Eye (tissue), 1 donor: ENCODE results near the gene VWF.
"Not testable (repeated sequence)": the region's sequence is repeated elsewhere in the genome, so short reads cannot be mapped to it uniquely, and the experiment has no call there.

Source experiments
- DNase-seq: peaks from one replicate; pipeline ENCODE4 v3.0.0-alpha.2; 2015

The VWF gene

DNA sequence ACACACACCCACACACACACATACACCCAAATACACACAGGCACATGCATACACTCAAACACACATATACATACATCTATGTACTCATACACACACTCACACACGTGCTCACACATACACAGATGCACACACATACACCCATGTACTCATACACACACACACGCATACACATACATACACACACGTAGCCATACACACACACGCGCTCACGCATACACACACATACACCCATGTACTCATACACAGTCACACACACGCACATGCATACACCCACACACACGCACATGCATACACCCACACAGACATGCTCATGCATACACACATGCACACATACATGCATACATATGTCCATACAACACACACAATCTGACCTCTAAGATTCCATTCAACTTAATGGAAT lies 91.7 kb downstream of the VWF start:
- no peak for DNase-seq

DNA sequence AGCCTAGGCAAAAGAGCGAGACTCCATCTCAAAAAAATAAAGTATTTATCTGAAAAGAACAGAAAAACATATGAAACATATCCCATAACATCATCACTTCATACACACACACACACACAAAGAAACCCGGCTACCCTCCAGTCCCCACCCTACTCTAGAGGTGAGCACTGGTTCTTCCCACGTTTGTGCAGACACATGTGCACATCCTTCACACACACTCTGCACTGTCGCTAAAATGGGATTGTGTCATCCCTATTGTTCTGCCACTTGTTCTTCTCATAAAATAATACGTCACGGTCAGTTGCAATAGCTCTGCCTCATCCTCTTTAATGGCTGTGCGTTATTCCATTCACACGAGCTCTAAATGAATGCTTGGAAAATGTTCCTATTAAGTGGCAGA lies 93.5 kb downstream of the VWF start:
- DNase-seq: no peak

DNA sequence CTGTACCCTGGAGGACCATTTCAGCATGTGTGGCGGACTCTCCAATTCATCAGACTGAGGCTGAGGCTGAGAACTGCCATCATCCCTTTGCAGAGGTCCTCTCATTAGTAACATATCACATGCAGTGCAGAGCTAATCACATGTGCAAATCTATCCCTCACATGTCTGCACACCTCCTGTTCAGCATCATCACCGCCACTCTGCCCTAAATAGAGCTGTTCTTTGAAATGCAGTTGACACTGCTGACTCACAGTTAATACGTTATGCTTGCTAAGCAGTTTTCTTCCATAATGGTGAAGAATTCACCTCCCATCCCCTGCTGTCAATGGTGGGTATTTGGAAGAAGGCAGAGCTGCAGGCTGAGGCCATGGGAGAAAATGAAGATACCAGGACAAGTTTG lies 94.4 kb downstream of the VWF start:
- no peak for DNase-seq

DNA sequence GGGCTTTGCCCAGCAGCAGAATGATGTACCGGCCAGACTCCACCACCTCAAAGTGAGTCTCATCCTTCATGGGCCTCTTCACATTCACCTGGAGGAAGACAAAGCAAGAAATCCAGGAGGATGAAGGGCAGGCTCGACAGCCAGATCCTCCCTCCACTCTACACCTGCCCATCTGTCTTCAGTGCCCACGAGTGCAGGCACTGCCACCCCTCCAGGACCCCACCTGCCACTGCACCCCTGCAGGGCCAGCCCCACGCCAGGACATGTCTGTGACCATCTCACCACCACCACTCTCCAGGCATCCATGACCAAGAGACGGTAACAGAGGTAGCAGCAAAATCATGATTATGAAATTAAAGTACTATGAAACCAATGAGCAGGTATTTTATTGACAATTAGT lies 95.1 kb downstream of the VWF start:
- DNase-seq: no peak

DNA sequence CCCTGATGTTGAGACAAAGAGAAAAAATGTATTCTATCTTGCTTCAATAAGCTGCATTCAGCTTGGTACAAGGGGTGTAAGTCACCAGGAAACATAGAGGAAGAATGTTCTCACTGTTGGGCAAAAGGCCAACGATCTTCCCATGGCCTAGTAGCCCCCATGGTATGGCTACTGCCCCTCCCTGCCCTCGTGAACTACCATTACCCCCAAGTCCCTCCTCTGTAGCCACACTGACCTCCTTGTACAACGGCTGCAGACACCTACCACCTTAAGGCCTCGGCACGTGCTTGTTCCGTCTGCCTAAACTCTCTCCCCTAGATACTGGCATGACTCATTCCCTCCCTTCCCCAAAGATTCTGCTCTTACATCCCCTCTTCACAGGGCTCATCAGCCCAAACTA lies 97.5 kb downstream of the VWF start:
- DNase-seq: no peak

DNA sequence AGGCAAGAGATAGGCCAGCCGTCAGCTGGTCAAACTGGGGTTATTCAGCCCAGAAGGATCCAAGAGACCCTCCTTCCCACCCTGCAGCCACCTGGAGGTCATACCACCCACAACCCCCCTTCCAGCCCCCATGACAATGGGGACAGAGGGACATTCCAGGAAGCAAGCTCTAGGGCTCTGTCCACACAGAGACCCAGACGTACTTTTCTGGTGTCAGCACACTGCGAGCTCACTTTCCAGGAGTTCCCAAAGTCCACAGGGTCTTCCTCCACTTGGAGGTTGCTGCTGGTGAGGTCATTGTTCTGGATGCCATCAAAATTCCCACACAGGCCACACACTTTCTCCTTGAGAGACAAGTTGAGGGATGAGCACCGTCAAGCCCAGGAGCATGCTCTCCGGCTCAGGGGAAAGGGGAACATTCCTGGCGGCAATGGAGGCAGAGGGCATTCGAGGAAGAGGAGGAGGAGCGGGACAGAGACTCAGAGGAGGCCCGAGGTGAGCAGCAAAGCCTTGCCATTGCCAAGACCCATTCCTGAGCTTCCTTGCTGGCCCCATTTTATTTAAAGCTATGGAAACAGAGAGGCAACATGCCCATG lies 98.7 kb downstream of the VWF start:
- DNase-seq: not testable (repeated sequence)

DNA sequence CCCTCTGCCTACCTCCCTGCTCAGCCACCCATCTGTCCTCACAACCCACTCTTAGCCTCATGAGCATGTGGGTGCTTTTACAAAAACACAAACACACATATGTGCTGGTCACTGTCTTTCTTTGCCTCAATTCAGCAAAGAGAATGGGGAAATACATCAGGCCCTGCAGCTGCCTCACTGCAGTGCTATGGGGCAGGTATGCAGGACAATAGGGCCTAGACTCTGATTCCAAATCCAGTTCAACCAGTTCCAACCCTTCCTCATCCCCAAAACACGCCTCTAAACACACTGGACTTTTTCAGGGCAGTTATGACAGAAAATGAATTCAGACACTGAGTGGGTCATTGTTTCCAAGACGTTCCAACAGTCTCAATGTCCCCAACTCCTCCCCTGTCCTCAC lies 100.4 kb downstream of the VWF start:
- not testable (repeated sequence) for DNase-seq

DNA sequence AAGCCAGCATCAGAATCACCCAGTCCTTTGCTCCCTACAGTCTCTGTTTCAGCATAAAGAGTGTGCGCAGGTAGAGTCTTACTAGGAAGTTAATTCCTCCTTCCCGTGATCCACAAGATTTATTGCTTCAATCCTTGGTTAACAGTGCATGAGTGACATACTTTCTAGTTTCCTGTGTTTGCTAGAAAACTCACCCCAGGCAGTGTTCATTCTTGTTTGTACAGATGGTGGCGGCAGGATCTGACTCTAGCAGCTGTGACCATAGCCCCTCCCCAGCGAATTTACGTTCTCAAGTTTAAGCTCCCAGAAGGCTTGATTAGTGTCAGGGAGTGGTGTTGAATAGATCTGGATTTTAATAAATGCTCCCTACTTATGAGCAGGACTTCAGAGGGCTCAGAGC lies 103.5 kb downstream of the VWF start:
- peak; percentile 60 for DNase-seq

DNA sequence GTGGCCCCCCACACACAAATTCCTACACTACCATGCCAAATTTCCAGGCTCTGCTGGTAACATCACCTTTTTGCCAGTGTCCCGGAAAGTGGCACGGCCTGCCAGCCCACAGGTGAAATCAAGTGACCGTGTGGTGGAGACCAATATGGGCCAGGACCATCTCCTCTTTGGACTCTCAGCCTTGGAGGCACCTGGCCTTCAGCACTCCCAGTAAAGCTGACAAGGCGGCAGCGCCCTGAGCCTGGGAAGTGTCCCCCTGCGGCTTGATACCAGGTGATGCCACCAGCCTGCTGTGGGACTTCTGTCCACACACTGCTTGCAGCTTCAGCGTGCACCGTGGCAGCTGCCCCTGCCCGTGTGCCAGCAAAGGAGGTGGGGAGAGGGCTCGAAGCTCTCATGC lies 104.0 kb downstream of the VWF start:
- not testable (repeated sequence) for DNase-seq

DNA sequence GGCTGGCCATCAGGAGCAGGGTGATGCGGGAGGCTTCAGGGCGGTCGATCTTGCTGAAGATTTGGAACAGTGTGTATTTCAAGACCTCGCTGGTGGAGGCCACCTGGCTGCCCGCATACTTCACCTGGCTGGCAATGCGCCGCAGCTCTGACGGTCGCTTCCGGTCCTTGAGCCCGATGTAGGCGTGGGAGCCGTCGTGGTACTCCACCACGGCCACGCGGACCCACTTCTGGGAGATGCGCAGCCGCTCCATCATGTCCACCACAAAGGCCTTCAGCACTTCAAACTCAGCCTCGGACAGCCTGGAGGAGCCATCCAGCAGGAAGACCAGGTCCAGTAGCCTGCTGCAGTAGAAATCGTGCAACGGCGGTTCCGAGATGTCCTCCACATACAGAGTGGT lies 105.2 kb downstream of the VWF start:
- not testable (repeated sequence) for DNase-seq

DNA sequence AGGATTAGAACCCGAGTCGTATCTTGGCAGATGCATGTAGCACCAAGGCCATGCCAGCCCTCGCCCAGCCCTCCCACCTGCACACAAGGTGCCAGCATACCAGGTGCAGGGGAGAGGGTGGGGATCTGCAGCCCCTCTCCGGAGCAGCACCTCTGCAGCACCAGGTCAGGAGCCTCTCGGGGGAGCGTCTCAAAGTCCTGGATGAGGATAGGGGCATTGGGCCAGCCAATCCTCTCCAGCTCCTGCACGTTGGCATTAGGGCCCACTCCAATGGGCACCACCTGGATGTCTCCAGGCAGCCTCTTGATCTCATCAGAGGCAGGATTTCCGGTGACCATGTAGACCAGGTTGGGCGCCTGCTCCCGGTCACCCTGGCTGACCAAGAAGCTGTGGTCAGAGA lies 106.2 kb downstream of the VWF start:
- DNase-seq: no peak

DNA sequence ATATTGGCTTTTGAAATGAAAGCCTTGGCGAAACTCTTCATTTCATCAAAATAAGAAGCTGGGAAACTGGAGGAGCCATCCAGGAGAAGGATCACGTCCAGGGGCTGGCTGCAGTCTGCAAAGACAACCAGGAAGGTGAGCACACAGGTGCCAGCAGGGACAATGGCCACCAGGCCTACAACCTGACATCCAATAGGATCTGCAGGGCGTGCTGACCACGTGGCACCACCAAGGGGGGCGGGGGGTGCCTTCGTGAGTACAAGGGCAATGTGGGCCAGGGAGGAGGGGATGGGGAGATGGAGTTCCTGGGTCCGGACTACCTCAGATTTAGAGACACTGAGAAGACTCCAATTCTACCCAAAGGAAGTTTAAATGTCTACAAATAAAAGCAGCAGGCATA lies 107.7 kb downstream of the VWF start:
- DNase-seq: no peak

DNA sequence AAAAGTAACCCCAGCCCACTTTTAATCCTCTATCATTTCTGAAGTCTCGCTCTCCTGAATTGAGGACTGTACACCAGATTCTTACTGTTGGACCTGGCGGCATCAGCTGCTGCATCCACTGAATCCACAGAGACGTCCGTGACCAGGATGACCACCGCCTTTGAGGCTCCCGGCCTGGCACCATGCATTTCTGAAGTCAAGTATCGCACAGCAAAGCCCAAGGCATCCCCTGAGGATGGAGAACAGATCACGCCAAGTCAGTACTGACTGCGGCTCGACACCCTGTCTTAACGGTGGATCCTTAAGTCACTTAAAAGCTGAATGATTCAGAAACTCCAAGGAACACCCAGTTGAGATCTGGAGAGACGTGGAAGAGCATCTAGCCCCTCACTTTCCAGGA lies 108.5 kb downstream of the VWF start:
- DNase-seq: not testable (repeated sequence)

DNA sequence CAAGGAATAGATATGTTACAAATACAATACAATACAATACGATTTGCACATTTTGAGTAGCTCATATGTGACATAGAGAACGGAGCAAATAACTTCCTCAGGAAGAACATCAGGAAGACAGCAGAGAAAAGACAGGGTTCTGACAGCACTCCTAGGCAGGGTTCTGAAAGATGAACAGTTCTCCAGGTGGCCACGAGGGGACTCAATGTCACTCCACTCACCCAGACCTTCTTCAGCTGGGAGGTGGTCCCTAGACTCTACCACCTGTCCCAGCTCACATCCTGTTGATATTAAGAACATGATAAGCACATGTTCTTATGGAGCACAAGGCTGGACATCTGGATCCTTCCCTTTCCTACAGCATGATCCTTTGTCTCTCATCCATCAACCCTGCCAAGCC lies 109.2 kb downstream of the VWF start:
- DNase-seq: not testable (repeated sequence)

DNA sequence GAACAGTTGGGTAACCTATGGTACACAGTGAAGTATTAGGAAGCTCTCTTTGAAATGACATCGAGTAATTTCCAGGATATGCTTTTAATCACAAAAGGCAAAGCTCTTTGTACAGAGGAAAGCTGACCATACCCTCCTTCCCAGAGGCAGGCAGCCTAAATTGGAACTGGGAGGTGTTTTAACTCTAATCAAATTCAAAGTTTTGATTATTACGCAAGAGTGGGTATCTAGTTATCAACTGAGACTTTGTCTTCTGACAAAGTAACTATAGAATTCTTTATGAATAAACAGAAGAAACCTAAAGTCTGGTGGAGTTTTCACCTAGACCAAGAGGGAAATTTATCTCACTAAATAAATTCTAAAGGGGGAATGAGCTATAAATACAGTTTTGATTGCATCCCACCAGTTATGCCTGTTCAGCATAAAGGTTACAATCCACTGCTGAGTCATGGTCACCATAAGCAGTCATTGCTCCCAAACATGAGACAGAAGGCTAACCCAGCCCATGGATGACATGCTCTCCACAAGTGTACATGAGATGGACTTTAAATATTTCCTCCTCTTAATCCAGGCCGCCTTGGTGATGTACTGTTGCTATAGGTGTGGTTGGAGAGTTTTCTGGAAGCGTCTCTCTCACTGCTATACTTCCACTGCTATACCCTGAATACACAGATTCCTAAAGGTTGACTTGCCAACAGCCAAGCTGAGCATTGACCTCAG lies 113.7 kb downstream of the VWF start:
- not testable (repeated sequence) for DNase-seq

DNA sequence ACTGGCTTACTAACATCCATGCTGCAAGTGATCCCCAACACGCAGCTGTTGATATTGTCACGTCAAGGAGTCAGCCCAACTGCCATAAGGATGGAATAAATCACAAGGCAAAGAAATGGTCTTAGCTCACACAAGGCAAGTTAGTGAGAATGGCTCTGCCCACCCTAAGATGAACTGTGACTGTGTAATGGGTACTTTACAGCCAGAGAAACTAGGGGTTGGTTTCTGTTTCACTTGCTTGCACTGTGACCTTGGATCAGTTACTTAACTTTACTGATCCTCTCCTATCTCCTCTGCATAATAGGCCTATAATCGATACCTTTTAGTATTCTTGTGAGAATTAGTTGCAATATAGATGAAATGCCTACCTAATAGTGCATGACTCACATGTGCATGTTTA lies 127.2 kb downstream of the VWF start:
- DNase-seq: no peak

DNA sequence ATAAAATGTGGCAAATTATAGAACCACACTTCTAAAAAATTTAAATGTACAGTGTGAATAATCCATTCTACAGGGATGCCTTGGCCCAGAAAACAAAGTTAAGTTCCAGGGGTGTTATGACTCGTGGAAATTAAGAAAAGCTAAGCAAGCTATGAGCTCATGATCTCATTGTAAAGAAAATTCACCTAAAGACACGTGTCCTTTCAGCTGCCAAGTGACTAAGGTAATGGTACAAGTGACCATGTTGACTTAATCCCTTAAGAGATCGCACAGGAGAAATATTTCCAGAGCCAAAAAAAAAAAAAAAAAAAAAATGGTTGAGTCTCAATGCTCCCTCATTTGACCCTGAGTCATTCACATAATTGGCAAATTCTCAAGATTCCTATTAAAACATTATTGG lies 128.0 kb downstream of the VWF start:
- no peak for DNase-seq

DNA sequence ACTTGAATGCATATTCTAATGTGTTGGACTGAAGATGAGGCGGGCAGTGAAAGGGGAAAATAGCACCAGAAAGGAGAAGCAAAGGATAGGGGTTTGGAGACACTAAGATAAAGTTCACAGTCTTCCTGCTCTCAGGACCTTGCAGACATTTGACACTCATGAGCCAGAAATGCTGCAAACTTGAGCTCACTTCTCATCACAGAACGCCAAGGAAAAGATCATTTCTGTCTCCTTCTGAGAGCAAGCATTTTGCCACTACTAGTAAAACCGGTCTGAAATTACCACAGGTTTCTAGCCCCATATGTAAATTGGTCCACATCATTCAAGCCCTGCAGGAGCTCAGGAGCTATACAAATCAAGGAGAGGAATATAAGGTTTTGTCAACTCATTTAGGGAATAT lies 134.8 kb downstream of the VWF start:
- no peak for DNase-seq

DNA sequence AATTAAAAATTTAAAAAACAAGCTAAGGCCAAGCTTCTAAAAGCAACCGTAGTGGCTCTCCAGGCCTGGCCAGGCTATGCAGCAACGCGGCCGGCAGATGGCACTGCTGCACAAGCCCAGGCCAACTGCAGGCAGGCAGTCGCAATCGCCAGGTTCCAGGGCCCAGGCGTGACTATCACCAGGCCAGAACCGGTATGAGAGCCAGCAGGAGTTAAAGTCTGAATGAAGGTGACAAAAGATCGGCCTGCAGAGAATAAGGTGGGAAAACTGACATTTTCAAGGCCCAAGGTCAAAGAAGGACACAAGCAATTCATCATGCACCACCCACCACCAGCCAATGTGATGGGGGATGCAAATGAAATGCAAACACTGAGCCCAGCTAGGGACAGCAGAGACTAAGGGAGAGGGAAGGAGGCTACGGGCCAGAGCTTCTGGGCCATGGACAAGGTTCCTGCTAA lies 135.8 kb downstream of the VWF start:
- peak; percentile 89 for DNase-seq

DNA sequence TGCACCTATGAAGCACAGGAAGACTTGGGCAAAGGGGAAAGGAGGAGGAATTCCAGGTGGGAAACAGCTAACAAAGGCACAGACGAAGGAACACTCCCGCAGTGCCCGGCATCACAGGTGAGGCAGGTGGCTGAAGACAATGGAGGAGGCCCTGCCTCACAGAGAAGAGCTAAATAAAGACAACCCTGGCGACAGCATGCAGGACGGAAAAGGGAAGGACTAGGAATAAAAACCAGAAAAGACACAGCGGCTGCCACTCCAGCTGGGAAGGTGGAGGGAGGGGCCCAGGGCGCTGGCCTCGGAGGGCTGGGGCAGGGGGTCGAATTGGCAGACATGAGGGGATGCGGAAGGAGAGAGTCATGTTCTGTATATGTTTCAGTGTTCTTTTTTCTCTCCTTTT lies 136.4 kb downstream of the VWF start:
- no peak for DNase-seq

DNA sequence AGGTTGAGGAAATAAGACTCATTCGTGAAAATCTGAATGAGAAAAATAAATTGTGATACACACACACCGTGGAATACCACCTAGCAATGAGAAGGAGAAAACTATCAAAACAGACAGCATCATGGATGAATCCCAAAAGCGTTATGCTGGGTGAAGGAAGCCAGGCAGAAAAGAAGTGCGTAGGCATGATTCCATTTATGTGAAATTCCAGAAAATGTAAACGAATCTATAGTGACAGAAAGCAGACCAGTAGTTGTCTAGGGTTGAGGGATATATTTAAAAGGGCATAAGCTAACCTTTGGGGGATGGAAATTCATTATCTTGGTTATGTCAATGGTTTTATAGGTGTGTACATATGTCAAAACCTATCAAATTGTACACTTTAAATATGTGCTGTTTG lies 136.9 kb downstream of the VWF start:
- no peak for DNase-seq

DNA sequence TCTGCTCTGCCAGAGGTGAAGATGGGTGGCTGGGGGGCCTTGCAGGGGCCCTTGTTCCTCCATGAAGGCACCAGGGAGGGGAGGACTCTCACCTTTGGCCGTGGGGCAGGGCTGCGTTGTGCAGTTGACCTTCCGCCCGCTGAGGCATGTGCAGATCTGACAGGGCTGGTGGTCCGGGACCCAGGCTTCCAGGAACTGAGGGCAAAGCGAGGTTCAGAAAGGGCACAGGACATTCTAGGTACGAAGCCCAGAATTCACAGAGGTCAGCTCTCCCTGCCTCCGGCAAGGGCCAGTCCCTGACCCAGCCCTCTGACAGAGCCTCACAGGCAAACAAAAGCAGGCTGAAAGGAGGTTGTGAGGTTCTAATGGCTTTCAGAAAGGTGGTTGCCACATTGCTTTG lies 139.0 kb downstream of the VWF start:
- no peak for DNase-seq

DNA sequence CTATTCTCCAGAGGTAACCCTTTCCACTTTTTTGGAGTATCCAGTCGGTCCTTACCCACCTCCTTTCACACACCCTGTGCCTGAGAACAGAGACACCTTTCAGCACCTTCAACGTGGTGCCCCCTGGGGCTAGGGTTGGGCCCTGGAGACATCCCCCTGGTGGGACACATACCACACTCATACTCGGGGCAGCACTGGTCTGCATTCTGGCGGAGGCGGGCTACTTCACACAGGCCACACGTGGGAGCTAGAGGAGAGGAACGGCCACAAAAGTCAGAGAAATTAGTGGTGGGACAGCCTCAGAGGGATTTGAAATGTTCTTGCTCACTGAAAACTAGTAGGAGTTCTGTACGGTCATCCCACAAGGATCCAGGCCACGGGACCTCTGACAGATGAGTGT lies 139.6 kb downstream of the VWF start:
- DNase-seq: no peak

DNA sequence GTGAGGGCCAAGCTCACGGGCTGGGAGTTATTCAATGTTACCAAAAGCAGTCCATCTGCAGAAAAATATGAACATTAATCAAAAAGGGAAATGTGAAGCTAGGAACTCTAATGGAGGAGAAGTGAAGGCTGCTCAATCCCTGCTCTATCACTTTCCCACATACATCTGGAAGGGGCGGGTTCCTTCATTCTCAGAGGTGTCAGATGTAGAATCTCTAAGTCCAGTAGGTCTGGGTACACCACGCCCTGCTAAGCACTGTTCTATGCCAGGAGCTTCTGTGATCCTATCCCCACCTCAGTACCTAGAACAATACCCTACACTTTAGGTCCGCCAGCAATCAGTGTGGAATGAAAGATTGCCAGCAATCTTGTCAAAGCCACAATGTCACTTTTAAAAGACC lies 142.4 kb downstream of the VWF start:
- no peak for DNase-seq

DNA sequence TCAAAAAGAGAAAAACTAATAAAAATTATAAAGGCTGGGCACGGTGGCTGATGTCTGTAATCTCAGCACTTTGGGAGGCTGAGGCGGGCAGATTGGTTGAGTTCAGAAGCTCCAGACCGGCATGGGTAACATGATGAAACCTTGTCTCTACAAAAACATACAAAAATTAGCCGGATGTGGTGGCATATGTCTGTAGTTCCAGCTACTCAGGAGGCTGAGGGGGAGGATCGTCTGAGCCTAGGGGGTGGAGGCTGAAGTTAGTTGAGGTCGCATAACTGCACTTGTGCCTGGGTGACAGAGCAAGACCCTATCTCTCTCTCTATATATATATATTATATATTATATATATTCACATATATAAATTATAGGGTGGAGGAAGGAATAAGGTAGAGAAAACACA lies 146.9 kb downstream of the VWF start:
- DNase-seq: no peak
